Posterior cingulate gyrus (tissue), 11 donors: ENCODE results near the gene KRT5.
"Not testable (repeated sequence)": the region's sequence is repeated elsewhere in the genome, so short reads cannot be mapped to it uniquely, and the experiment has no call there.

Experiments used
- DNase-seq, 10 donors: peaks; one replicate each; pipeline versions ENCODE4 v3.0.0 to v3.0.0-alpha.2; 2020 to 2021; ENCODE audit warnings: mixed read lengths in 3 of 10
- intact Hi-C: fragments of 100-400 bp; cut with DNase I; formaldehyde crosslinking; loops from one replicate; pipeline ENCODE4 v1.15.1; 2023

Gene KRT5

GRCh38 chr12:52522346-52523011 lies 2.3 kb upstream of the KRT5 start:
- intact Hi-C loops: no loop called here
- peak in 4 of 10 donors; percentile 32 to 89 (median 50) for DNase-seq

- DNase-seq: no peak
- intact Hi-C loops: no loop called here
Measured at GRCh38 chr12:52521568-52522266, 1.5 kb upstream of the KRT5 start.

- DNase-seq: no peak
- intact Hi-C loops: no loop called here
Measured at GRCh38 chr12:52521175-52521567, 977 bp upstream of the KRT5 start.

- intact Hi-C loops: no loop called here
- no peak for DNase-seq
Measured at GRCh38 chr12:52519387-52519703, 849 bp downstream of the KRT5 start.

GRCh38 chr12:52518574-52519386 lies 1.4 kb downstream of the KRT5 start:
- DNase-seq: no peak
- intact Hi-C loops: no loop called here

- intact Hi-C loops: no loop called here
- no peak for DNase-seq
Measured at GRCh38 chr12:52517888-52518287, 2.3 kb downstream of the KRT5 start.

GRCh38 chr12:52517005-52517835 lies 3.0 kb downstream of the KRT5 start:
- intact Hi-C loops: no loop called here
- no peak for DNase-seq

GRCh38 chr12:52515927-52516831 lies 4.0 kb downstream of the KRT5 start:
- intact Hi-C loops: no loop called here
- DNase-seq: no peak

- intact Hi-C loops: no loop called here
- DNase-seq: no peak
Measured at GRCh38 chr12:52515319-52515646, 4.9 kb downstream of the KRT5 start.

- DNase-seq: no peak
- intact Hi-C loops: no loop called here
Measured at GRCh38 chr12:52514471-52515318, 5.5 kb downstream of the KRT5 start.

GRCh38 chr12:52513736-52514135 lies 6.5 kb downstream of the KRT5 start:
- intact Hi-C loops: no loop called here
- DNase-seq: no peak

GRCh38 chr12:52508211-52508610 lies 12.0 kb downstream of the KRT5 start:
- DNase-seq: no peak
- intact Hi-C loops: loop anchor here (5.0 kb wide), 1 partner anchor 136 kb away; no protein-coding TSS in a partner anchor

GRCh38 chr12:52506858-52507715 lies 13.1 kb downstream of the KRT5 start:
- DNase-seq: no peak
- intact Hi-C loops: loop anchor here (5.0 kb wide), 1 partner anchor 135 kb away; no protein-coding TSS in a partner anchor

- intact Hi-C loops: no loop called here
- no peak for DNase-seq
Measured at GRCh38 chr12:52502877-52503276, 17.3 kb downstream of the KRT5 start.

GRCh38 chr12:52501490-52501889 lies 18.7 kb downstream of the KRT5 start:
- intact Hi-C loops: no loop called here
- DNase-seq: no peak

- DNase-seq, intact Hi-C loops: not testable (repeated sequence)
Measured at GRCh38 chr12:52500574-52500973, 19.6 kb downstream of the KRT5 start.

- no peak for DNase-seq
- intact Hi-C loops: no loop called here
Measured at GRCh38 chr12:52499806-52500560, 20.2 kb downstream of the KRT5 start.
